HG03342 (cell line): ENCODE measurements around the gene SQSTM1.
"Not testable (repeated sequence)": the region's sequence is repeated elsewhere in the genome, so short reads cannot be mapped to it uniquely, and the experiment has no call there.

Experiments
- ATAC-seq: cut with Tn5 transposase; IDR thresholded peaks from one replicate; pipeline ENCODE4 v1.9.1; 2021; ENCODE audit warnings: mild to moderate bottlenecking, moderate library complexity; ENCODE audit not compliant: unreplicated experiment

Gene SQSTM1

GRCh38 chr5:179823937-179824744 lies 3.4 kb downstream of the SQSTM1 start:
- no peak for ATAC-seq

- no peak for ATAC-seq
Measured at GRCh38 chr5:179824745-179825112, 4.0 kb downstream of the SQSTM1 start.

GRCh38 chr5:179825655-179826182 lies 5.0 kb downstream of the SQSTM1 start:
- ATAC-seq: no peak

- ATAC-seq: no peak
Measured at GRCh38 chr5:179827680-179828079, 7.0 kb downstream of the SQSTM1 start.

- no peak for ATAC-seq
Measured at GRCh38 chr5:179828756-179829421, 8.2 kb downstream of the SQSTM1 start.

- ATAC-seq: no peak
Measured at GRCh38 chr5:179829732-179830435, 9.2 kb downstream of the SQSTM1 start.

GRCh38 chr5:179830818-179831468 lies 10.2 kb downstream of the SQSTM1 start:
- ATAC-seq: no peak

- no peak for ATAC-seq
Measured at GRCh38 chr5:179832039-179832745, 11.5 kb downstream of the SQSTM1 start.

GRCh38 chr5:179833056-179833708 lies 12.5 kb downstream of the SQSTM1 start:
- ATAC-seq: no peak

- no peak for ATAC-seq
Measured at GRCh38 chr5:179833709-179834070, 13.0 kb downstream of the SQSTM1 start.

GRCh38 chr5:179834120-179834519 lies 13.4 kb downstream of the SQSTM1 start:
- ATAC-seq: no peak

- ATAC-seq: not testable (repeated sequence)
Measured at GRCh38 chr5:179834871-179835270, 14.2 kb downstream of the SQSTM1 start.

- ATAC-seq: peak; percentile 59
Measured at GRCh38 chr5:179836225-179837019, 15.7 kb downstream of the SQSTM1 start.

GRCh38 chr5:179837076-179838011 lies 16.6 kb downstream of the SQSTM1 start:
- ATAC-seq: no peak

GRCh38 chr5:179839328-179840256 lies 18.9 kb downstream of the SQSTM1 start:
- ATAC-seq: no peak

- ATAC-seq: no peak
Measured at GRCh38 chr5:179840321-179840720, 19.6 kb downstream of the SQSTM1 start.

- ATAC-seq: no peak
Measured at GRCh38 chr5:179840766-179841165, 20.1 kb downstream of the SQSTM1 start.
